Left lung (tissue), 10 donors: ENCODE results near the gene RASL12. TPM values are rescaled to one million over a fixed set of nuclear protein-coding genes. Genes with fewer than 3 reads are reported as not detected.

Experiments used
- ATAC-seq: fragments of 200-7000 bp; cut with Tn5 transposase; one replicate; pipeline ENCODE4 v1.9.1; 2020; ENCODE audit warnings: moderate library complexity
- DNase-seq, 4 donors: peaks; one replicate each; pipeline ENCODE4 v3.0.0-alpha.2; 2013 to 2020
- H3K27ac ChIP-seq, 2 donors: fragments of 200-600 bp; sonication (generic) in 1 of 2; one replicate each; pipeline versions ENCODE4 v1.5.0 to v1.8.0; 2020 to 2021
- H3K27me3 ChIP-seq, 2 donors: fragments of 200-600 bp; sonication (generic) in 1 of 2; one replicate each; pipeline versions ENCODE4 v1.5.0 to v1.8.0; 2020 to 2021
- H3K36me3 ChIP-seq, 2 donors: fragments of 200-600 bp; sonication (generic) in 1 of 2; one replicate each; pipeline versions ENCODE4 v1.5.0 to v1.8.0; 2020 to 2021
- H3K4me1 ChIP-seq, 2 donors: fragments of 200-600 bp; one replicate each; pipeline ENCODE4 v1.8.0; 2021
- H3K4me3 ChIP-seq, 2 donors: fragments of 200-600 bp; sonication (generic) in 1 of 2; one replicate each; pipeline versions ENCODE4 v1.5.0 to v1.8.0; 2020 to 2021; ENCODE audit warnings: mild to moderate bottlenecking in 1 of 2
- H3K9me3 ChIP-seq, 2 donors: fragments of 200-600 bp; sonication (generic) in 1 of 2; one replicate each; pipeline versions ENCODE4 v1.5.0 to v1.8.0; 2020 to 2021
- intact Hi-C, 2 donors: fragments of 100-400 bp; cut with DNase I; formaldehyde crosslinking; loops; one replicate each; pipeline versions ENCODE4 v1.11.2 to v1.14.2; 2022
- polyA plus RNA-seq, 6 donors: library from polyadenylated mRNA; unstranded; fragments of 120-200 nt; gene quantifications; one replicate each; pipeline ENCODE4 v1.2.1, GENCODE V29; 2013; ENCODE audit not compliant: insufficient read length in 6 of 6
- total RNA-seq, 2 donors: library from RNA; stranded (reverse); fragmentation: NEBNext Ultra II Directional; extraction: Animal tissue kit (Norgen Biotek cat#: 25700); gene quantifications; one replicate each; pipeline ENCODE4 v1.2.1, GENCODE V29; 2021
- TF ChIP-seq, protein P1 (sequence below), 2 donors: fragments of 200-600 bp; sonication (generic) in 1 of 2; IDR thresholded peaks; one replicate each; pipeline versions ENCODE4 v1.5.0 to v1.8.0; 2021; ENCODE audit warnings: antibody characterized with exemption in 2 of 2
- donor health status: DM: no; HTN: yes; CAD: no.
- donor health status: DM: no; HTN: no; CAD: no.

Gene RASL12
- total and polyA plus RNA-seq, 8 donors, result 23.8 to 127 (median 105) TPM

DNA sequence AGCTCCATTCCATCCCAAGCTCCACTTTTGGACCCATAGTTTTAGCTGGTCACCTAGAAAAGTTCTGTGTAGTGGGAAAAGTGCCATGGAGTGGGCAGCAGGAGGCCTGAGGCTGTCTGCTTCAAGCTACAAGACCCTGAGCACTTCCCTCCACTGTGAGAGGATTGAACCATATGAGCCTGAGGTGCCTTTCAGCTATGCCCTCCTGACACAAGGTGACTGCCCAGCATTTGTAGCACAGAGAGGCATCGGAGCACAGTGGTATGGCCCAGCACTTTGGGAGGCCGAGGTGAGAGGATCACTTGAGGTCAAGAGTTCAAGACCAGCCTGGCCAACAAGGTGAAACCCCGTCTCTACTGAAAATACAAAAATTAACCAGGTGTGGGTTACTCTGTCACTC is 4.8 kb upstream of the RASL12 start:
- H3K9me3 ChIP-seq, result no peaks in the 10 kb centered on the region
- DNase-seq, result no peak
- H3K27ac ChIP-seq, result no peak overlapping the region
- peaks cover 5 to 32% of the 10 kb centered on the region in 2 donors for H3K27me3 ChIP-seq
- peaks cover 10 to 23% of the 10 kb centered on the region in 2 donors for H3K4me1 ChIP-seq
- TF ChIP-seq, protein P1, sequence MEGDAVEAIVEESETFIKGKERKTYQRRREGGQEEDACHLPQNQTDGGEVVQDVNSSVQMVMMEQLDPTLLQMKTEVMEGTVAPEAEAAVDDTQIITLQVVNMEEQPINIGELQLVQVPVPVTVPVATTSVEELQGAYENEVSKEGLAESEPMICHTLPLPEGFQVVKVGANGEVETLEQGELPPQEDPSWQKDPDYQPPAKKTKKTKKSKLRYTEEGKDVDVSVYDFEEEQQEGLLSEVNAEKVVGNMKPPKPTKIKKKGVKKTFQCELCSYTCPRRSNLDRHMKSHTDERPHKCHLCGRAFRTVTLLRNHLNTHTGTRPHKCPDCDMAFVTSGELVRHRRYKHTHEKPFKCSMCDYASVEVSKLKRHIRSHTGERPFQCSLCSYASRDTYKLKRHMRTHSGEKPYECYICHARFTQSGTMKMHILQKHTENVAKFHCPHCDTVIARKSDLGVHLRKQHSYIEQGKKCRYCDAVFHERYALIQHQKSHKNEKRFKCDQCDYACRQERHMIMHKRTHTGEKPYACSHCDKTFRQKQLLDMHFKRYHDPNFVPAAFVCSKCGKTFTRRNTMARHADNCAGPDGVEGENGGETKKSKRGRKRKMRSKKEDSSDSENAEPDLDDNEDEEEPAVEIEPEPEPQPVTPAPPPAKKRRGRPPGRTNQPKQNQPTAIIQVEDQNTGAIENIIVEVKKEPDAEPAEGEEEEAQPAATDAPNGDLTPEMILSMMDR (IDR thresholded peaks at IDR 0.05), result no peak
- no peak overlapping the region for H3K4me3 ChIP-seq
- H3K36me3 ChIP-seq, result no peaks in the 10 kb centered on the region
- ATAC-seq, result no peak
- intact Hi-C loops, result no loop called here

DNA sequence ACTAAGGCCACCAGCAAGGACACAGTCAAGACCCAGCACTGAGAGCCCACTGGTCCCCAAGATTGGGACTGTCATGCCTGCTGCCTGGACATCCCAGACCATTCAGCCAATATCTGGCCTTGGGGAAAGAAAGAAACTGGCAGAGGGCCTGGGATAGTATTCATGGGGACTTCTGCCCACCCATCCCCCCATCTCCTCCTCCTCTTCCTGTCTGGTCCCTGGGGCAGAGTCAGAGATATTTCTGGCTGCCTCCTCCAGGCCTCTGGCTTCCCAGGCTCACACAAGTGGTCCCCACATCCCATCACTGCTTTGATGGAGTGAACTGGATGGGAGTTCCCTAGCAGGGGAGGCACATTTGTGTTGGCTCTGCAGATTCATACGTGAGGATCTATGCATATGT is 4.2 kb upstream of the RASL12 start:
- ATAC-seq (no peak), DNase-seq (peak in 1 of 4 donors; percentile 35)
- TF ChIP-seq, protein P1 (IDR thresholded peaks at IDR 0.05), result no peak
- Histone ChIP-seq H3K27ac (peak overlapping the region in 1 of 2 donors; percentile 26), H3K4me3 (no peak overlapping the region), H3K36me3 (no peaks in the 10 kb centered on the region), H3K4me1 (peaks cover 11 to 23% of the 10 kb centered on the region in 2 donors), H3K27me3 (peaks cover 6 to 32% of the 10 kb centered on the region in 2 donors), H3K9me3 (no peaks in the 10 kb centered on the region)
- intact Hi-C loops, result no loop called here

DNA sequence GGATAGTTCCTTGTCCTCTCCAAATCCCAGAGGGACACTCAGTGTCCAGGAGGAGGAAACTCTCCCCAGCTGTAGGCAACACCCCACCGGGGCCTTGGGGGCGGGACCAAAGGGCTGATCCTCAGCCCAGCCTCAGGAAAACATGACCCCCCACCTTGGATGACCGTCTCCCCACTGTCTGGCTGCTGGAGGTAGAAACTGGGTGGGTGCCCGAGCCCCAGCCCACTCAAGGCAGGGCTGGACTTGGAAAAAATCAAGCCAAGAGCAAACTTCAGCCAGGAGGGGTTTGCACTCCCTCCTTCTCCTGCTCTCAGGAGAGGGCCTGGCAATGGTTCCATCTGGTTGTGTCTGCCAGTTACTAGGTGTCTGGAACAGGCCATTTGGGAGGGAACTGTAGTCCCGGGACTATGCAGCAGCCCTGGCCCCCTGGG is 3.6 kb upstream of the RASL12 start:
- ATAC-seq, result peak; percentile 11
- Histone ChIP-seq H3K36me3 (no peaks in the 10 kb centered on the region), H3K4me3 (no peak overlapping the region), H3K9me3 (no peaks in the 10 kb centered on the region), H3K4me1 (peaks cover 11 to 23% of the 10 kb centered on the region in 2 donors), H3K27me3 (peaks cover 6 to 32% of the 10 kb centered on the region in 2 donors), H3K27ac (peak overlapping the region in 1 of 2 donors; percentile 26)
- DNase-seq, result peak in 2 of 4 donors; percentile 49 to 79
- intact Hi-C loops, result no loop called here
- TF ChIP-seq, protein P1 (IDR thresholded peaks at IDR 0.05), result no peak

DNA sequence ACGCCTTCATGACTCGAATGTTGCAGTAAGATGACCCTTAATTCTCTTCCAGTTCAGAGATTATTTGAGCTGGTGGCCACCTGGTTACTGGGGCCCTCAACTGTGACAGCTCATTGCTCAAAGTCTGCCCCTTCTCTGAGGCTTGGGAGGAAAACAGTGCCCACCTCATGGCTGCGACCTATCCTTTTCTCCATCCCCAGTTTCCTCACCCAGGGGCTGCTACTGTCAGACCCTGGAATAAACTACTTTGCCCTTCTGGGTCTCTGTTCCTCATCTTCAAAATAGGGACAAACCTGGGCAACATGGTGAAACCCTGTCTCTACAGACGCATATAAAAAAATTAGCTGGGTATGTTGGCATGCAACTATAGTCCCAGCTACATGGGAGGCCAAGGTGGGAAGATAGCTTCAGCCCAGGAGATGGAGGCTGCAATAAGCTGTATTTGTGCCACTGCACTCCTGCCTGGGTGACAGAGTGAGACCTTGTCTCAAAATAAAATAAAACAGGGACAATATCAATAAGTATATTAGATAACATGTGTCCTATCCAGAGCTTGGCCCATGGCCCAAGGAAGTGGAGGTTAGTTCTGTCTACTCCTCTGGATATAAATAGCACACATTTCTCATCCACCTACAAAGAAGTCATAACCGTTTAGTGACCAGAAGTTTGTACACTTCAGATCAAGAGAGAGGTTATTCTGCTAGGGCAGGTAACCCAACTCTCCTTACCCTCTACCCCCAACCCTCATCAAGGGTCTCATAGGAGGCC is 2.2 kb upstream of the RASL12 start:
- ATAC-seq, result no peak
- Histone ChIP-seq H3K27ac (peak overlapping the region; percentile 4 to 89), H3K4me3 (no peak overlapping the region), H3K27me3 (peaks cover 6 to 39% of the 10 kb centered on the region in 2 donors), H3K4me1 (peaks cover 11 to 23% of the 10 kb centered on the region in 2 donors), H3K36me3 (no peaks in the 10 kb centered on the region), H3K9me3 (no peaks in the 10 kb centered on the region)
- TF ChIP-seq, protein P1 (IDR thresholded peaks at IDR 0.05), result no peak
- intact Hi-C loops, result no loop called here
- DNase-seq, result no peak

DNA sequence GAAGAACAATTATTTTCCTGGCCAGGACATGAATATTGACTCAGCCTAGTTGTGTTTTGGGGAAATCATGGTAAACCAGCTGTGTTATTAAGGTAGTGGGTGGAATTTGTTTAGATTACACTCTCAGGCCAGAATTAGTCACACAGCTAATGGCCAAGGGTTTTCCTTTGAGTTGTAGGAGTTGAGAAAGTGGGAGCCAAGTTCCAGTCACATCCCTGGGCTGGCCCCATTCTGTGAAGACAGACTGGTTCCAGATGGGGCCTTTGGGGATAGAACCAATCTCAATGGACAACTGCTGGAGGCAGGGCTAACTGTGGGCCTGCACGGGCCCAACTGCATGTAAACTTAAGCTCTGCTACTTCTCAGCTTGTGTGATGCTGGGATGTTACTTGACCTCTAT is 1.4 kb upstream of the RASL12 start:
- intact Hi-C loops, result no loop called here
- Histone ChIP-seq H3K27ac (peak overlapping the region in 1 of 2 donors; percentile 89), H3K27me3 (peaks cover 6 to 44% of the 10 kb centered on the region in 2 donors), H3K36me3 (no peaks in the 10 kb centered on the region), H3K9me3 (no peaks in the 10 kb centered on the region), H3K4me1 (peaks cover 11 to 23% of the 10 kb centered on the region in 2 donors), H3K4me3 (no peak overlapping the region)
- DNase-seq, result peak in 3 of 4 donors; percentile 68 to 96 (median 94)
- TF ChIP-seq, protein P1 (IDR thresholded peaks at IDR 0.05), result no peak
- ATAC-seq, result peak; percentile 73
